Activated CD4-positive, alpha-beta T cell treated with anti-CD3 and anti-CD28 coated beads, Interleukin-2, Interleukin-6, amounts not matched to agents 100 ng/mL and 50 ng/mL, durations not matched to agents 16 hours and 8 hours (primary cell): Measurements from ENCODE around the gene TGFB1I1.
"Not testable (repeated sequence)": the region's sequence is repeated elsewhere in the genome, so short reads cannot be mapped to it uniquely, and the experiment has no call there.

Experiments used
- DNase-seq: peaks from one replicate; pipeline ENCODE4 v3.0.0-alpha.2; 2020

Gene TGFB1I1

DNA sequence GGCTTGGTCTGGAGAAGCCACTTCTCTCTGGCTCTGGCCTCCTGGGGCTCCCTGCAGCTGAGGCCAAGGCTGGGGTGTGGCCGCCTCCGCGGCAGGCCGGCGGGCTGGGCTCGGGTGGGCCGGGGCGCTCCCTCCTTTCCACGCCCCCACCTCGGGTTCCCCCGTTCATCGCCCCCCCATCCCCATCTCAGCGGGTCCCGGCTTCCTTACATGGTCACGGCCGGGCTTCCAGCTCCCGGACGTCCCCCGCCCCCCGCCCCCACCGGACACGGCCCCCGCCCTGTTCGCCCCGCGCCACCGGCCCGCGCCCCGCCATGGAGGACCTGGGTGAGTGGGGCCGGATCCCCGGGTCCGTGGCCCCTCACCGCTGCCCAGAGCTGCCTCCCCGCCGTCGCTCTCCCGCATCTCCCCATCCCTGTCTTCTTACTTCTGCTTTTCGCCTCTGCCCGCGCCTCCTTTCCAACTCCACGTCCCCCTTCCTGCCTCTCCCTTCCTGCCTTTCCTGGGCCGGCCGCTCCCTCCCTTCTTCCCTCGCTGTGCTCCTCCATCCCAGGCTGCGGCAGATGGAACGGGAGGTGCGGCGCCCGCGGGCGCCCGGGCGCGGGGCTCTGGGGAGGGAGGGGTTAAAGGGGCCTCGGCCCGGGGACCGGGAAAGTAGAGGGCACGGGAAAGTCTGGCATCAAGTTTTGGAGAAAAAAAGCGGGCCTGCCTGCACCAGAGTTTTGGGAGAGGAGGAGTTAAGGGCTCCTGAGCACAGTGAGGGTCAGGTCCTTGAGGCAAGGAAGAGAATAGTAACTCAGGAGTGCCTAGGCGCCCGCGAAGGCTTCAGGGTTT lies at the start of gene TGFB1I1:
TGFB1I1 (plus strand) TSS at position 278 of the 834 bp plus-strand sequence; CDS start at position 315, 37 bp downstream.
- DNase-seq = no peak

DNA sequence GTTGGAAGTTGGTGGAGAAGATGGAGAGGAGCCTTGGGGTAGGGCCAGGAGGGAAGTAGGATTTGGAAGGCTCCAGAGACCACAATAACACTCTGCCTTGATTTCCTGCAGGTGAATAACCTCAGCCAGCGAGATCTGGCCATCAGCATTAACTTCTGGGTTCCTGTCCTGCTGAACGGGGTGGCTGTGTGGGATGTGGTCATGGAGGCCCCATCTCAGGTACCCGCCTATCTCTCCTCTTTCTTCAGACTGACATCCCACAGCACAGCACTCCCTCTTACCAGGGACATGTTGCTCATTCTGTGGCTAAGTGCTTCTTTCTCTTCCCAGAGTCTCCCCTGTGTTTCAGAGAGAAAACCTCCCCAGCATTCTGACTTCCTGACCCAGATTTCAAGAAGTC lies 48.7 kb upstream of the TGFB1I1 start:
- no peak for DNase-seq

DNA sequence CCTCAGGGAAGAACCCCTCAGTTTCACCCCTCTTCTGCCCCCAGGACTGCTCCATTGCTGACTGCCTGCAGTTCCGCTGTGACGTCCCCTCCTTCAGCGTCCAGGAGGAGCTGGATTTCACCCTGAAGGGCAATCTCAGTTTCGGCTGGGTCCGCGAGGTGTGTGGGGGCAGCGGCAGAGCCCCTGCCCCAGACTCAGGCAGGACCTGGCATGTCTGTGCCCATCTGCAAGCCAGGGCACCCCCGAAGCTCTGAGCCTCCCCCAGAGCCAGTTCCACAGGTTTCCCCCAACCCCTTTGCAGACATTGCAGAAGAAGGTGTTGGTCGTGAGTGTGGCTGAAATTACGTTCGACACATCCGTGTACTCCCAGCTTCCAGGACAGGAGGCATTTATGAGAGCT lies 48.2 kb upstream of the TGFB1I1 start:
- DNase-seq = no peak

DNA sequence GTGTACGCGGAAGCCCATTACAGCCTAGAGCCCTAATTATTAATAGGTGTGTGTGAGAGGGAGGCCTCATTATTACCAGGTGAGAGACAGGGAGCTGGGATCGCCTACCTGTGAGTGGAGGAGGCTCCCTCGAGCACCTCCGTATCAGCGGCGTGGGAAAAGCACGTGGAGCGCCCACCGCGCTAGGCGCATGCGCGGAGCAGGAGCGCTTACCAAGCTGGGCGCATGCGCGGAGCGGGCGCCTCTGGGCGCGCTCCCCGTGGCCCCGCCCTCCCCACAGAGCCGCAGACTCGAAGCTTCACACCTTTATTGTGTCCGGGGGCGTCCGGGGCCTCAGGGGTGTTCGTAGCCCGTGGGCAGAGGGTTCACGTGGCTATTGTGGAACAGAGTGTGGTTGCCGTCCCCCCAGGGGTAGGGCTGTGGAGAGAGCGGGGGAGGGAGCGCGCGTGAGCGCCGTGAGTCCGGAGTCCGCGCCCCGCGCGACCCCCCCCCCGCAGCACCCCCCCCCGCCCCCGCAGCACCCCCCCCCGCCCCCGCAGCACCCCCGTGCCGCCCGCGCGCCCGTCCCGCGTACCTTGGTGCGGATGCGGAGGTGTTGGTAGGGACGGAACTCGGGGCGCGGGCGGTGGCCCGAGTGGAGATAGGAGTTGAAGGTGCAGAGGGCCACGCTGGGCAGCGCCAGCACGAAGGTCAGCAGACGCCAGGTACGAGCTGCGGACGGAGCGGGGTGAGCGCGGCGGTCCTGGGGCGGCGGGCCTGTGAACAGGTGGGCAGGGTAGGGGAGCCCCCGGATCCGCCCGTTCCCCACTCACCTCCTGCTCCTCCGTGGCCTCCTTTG lies 44.3 kb upstream of the TGFB1I1 start:
- DNase-seq = peak; percentile 42

DNA sequence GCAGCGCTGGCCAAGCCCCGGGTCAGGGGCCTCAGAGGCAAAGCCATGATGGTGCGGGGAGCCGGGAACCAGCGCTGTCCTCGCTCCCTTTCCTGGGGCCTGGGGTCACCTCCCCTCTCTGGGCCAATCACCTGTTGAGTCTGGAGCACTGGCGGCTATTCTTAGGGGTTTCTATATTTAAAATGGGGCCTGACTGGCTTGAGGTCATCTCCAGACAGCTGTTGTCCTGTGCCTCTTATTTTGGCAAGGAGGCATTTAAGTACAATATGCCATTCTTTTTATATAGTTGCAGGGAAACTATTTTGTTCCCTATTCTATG lies 43.7 kb upstream of the TGFB1I1 start, which contains the start of gene COX6A2:
COX6A2 (minus strand) TSS at position 82 of the 319 bp plus-strand sequence; CDS start at position 47, 35 bp downstream.
- DNase-seq = no peak

DNA sequence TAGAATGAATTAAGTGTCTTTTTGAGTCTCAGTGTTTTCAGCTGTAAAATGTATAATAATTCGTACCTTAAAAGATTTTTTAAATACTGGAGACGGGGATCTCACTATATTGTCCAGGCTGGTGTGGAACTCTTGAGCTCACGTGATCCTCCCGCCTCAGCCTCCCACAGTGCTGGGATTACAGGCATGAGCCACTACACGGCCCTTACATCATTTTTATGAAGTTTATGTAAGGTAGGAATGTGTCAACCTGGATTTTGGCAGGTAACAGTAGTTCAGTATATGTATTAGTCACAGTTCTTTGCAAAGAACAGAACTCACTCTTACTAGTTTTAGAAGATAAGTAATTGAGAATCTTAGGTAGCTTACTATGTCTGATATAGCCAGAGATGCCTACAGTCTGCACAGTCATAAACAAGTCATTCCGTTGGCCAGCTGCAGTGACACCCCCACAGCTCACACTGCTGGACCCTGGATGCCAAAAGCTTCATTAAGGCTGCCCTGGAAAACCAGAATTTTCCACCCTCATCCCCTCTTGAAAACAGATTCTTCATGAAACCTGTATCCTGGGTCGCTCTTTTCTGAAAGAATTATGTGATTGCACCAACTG lies 43.2 kb upstream of the TGFB1I1 start:
- DNase-seq = no peak

DNA sequence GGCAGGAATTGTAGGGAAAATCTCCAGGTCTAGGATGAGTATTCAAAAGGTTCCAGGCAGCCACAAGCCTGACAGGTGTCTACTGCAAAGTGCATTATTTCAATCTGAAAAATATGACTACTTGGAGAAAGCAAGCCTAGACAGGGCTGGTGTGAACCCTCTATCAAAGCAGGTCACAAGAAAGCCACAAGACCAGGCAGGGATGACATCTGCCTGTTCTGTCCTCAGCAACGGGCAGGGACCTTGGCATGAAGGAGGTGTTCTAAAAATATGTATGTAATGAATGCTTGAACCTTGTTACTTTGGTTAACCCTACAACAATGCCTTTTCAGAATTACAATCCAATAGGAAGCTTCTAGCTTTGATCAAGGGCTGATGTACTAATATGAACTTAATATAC lies 42.6 kb upstream of the TGFB1I1 start:
- no peak for DNase-seq

DNA sequence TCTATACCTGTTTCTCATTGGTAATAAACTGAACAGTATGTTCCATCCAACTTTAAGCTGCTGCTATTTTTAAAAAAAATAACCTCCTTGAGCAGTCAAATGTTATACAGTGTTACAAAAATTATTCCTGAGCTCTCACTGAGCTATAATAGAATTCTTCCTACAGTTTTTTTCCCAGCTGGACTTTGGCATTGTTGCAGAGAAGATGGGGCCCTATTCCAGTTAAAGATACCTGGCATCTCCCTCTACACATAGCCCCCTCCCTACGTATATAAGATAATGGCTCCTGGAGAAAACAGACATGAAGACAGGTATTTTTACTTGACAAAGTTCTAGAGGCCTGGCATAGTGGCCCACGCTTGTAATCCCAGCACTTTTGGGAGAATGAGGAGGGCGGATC lies 42.2 kb upstream of the TGFB1I1 start:
- no peak for DNase-seq

DNA sequence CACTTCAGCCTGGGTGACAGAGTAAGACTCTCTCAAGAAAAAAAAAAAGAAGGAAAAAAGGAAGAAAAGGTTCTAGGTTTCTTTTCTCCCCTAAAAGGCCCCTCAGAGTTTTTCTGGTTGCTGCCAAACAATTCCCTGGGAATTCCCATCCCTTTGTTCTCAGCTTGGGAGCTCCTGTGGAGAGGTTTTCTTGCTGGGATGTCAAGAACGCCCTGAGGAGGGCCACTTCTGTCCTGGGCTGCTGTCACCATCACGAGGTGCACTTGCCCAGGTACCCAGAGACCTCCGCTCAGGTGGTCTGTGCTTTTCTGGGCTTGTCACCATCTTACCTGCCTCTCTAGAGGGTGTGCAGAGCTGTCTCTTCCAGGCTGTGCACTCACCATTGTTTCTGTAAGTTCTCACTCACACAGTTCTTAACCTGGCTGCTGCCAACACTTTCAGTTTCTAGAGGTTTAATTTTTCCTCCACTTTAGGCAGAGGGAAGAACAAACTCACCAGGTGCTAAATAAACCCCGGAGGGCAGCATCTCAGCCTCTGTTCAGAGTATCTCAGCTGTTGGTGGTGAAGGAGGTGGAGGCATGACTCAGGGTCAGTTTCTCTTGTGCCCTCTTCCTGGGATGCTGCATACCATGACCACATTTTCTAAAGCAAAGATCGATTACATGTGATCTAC lies 41.4 kb upstream of the TGFB1I1 start:
- no peak for DNase-seq

DNA sequence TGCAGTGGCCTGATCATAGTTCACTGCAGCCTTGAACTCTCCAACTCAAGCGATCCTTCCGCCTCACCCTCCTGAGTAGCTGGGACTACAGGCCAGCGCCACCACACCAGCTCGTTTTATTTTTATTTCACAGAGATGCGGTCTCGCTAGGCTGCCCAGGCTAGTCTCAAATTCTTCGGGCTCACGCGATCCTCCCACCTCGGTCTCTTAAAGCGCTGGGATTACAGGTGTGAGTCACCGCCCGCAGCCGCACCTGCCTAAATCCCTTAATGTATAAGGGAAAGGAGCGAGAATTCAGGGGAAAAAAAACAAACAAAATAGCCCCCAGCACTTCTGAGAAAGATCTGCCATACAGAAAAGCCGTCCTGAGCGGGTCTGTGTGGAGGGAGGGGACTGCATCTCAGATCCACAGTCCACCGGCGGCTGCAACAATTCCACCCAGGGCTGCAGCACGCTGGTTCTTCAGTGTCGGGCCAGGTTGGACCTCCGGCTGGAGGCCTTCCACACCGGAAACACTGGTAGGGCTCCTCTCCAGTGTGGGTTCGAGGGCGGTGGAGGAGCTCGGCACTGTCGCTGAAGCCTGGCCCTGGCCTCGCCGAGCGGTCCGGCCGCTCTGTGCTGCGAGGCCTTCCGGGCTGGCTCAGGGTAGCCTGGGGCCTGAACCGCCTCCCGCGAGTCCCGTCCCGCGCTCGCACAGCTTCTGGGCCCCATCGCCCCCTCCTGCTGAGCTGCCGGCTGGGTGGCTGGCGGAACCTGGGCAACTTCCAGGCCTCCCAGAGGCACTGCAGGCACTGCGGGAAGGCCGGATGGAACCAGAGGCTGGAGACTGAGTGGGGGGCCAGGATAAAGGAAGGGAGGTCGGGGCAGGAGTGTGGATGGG lies 36.4 kb upstream of the TGFB1I1 start:
- no peak for DNase-seq

DNA sequence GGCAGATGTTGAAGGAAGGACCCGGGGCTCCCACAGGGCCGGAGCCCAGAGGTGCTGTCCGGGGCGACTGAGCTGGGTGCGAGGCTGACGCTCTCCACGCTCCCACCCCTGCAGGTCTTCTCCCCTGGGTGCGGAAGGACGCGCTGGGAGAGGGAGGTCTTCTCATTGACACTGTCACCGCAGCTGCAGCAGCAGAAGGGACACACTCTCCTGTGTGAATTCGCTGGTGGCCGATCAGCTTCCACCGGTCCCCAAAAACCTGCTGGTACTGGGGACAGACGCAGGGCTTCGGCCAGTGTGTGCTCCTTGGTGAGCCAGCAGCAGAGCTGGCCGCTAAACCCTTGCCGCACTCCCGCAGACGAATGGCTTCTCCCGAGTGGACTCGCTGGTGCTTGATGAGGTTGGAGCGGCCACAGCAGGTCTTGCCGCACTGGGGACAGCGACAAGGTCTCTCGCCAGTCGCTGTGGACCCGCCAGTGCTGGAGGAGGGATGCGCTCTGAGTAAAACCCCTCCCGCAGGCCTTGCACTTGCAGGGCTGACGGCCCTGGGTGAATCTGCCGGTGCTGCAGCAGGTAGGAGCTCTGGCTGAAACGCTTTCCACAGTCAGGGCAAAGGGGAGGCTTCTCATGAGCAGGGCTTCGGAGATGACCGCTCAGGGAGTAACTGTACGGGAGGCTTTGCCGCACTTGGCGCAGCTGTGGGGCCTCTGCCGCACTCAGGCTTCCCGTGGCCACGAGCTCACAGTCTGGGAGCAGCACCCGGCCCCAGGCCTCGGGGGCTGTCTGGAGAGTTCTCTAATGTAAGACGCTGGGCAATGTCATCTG lies 35.5 kb upstream of the TGFB1I1 start:
- DNase-seq = no peak

DNA sequence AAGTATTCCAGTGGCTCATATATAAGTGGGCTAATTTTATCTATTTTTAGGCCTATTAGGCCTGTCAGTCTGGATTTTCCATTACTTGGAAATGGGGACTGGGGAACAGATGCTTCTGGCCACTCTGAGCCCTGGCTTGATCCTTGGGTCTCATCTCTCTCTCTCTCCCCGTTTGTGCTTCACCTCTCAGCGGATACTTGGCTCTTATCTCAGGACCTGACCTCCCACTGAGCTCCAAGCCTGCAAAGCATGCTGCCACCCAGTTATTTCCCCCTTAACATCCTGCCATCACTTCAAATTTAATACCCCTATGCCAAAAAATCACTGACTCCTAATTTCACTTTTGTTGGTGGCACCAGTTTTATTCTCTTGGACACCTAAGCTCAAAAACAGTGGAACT lies 33.5 kb upstream of the TGFB1I1 start:
- no peak for DNase-seq

DNA sequence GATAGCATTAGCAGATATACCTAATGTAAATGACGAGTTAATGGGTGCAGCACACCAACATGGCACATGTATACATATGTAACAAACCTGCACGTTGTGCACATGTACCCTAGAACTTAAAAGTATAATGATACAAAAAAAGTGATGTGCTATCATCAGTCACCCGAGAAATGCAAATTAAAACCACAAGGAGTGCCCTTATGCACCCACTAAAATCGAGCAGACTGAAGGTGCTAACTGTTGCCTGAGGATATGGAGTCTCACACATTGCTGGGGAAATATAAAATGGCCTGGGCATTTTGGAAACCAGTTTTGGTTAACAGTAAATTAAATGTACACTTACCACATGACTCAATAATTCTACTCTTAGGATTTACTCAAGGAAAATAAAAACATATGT lies 32.9 kb upstream of the TGFB1I1 start:
- DNase-seq = not testable (repeated sequence)

DNA sequence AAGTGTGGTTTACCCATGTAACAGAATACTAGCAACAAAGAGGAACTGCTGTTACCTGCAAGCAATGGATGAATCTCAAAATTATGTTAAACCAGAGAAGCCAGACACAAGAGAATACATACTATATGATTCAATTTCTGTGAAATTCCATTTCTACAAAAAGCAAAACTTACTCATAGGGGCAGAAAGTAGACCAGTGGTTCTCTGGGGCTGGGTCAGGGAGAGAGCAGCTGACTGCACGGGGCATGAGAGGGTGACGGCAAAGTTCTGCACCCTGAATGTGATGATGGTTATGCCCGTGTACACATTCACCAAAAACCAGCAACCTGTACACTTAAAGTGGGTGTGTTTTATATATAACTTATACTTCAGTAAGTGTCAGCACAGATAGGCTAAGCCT lies 32.4 kb upstream of the TGFB1I1 start:
- DNase-seq = no peak

DNA sequence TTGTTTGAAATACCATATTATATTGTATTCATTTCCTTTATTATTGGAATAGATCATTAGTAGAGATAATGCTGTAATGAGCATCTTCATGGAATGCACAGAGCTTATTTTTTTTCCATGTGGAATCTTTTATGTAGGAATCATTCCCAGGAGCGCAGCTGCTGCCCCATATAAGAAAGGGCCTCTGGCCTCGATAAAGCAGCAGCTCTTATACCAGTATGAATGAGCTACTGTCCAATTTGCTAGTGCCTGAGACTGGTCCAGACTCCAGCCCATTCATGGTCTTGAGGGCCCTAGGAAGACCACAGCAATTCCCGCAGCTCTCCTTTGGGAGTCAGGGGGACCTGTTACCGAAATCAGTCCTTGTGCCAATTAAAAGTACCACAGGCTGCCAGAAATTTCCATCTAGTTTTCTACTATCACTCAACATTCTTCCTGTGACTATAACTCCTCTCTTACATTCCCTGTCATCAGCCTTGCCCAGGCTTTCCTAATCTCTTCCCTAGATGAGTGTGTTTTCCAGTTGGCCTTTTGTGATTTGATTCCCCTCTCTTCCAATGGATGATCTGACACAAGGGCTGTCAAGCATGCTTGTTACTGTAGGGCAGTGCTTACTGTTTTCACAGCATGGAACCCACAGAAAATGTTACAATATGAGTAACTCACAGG lies 31.3 kb upstream of the TGFB1I1 start:
- DNase-seq = no peak

DNA sequence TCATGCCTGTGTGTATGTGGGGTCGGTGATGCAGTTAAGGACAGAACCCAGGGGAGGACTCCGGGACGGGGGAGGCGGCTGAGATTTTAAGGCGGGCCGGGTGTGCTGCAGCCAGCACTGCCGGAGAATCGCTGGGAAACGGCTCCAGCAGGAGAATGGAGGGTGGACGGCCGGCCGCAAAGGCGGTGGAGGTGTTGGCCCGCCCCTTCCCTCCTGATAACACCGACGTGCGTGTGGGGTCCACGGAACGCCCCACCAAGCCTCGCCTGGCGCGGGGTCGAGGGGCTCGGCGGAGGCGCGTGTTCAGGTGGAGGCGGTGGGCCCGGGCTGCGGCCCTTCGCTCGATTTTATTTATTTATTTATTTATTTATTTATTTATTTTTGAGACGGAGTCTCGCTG lies 30.0 kb upstream of the TGFB1I1 start:
- no peak for DNase-seq

DNA sequence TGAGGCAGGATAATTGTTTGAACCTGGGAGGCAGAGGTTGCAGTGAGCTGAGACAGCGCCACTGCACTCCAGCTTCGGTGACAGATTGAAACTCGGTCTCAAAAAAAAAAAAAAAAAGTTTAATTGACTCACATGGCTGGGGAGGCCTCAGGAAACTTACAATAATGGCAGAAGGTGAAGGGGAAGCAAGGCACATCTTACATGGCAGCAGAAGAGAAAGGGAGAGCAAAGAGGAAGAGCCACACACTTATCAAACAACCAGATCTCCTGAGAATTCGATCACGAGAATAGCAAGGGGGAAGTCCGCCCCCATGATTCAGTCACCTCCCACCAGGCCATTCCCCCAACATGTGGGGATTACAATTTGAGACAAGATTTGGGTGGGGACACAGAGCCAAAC lies 26.0 kb upstream of the TGFB1I1 start:
- not testable (repeated sequence) for DNase-seq

DNA sequence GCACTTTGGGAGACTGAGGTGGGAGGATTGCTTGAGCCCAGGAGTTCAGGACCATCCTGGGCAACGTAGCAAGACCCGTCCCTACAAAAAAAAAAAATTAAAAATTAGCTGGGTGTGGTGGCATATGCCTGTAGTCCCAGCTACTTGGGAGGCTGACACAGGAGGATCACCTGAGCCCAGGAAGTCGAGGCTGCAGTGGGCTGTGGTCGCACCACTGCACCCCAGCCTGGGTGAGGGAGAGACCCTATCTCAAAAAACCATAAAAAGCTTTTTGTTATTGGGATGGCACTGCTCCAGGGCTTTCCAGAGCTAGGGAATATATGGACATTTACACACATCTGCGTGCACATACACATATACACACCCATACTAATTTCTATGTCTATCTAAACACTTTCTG lies 20.8 kb upstream of the TGFB1I1 start:
- DNase-seq = no peak

DNA sequence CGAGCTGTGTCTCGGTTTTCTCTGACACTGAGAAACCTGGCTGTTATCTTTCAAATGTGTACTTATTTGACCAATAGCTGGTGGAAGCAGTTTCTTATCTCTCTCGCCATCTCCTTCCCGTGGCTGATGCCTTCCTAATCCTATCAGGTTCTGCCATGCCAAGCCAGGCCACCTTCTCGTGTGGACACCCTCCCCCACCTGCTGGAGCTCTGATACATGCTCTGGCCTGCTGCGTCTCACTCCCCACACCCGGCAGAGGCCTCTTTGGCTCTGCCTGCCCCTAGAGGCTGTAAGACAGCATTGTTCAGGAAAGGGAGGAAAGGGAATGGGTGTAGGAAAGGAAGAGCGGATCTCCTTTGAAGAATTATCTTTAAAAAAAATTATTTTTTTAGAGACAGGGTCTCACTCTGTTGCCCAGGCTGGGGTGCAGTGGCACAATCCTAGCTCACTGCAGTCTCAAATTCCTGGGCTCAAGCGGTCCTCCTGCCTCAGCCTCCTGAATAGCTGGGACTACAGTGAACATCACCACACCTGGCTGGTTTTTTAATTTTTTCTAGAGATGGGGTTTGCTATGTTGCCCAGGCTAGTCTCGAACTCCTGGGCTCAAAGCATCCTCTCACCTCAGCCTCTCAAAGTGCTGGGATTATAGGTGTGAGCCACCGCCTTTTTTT lies 20.1 kb upstream of the TGFB1I1 start:
- DNase-seq = peak; percentile 42

DNA sequence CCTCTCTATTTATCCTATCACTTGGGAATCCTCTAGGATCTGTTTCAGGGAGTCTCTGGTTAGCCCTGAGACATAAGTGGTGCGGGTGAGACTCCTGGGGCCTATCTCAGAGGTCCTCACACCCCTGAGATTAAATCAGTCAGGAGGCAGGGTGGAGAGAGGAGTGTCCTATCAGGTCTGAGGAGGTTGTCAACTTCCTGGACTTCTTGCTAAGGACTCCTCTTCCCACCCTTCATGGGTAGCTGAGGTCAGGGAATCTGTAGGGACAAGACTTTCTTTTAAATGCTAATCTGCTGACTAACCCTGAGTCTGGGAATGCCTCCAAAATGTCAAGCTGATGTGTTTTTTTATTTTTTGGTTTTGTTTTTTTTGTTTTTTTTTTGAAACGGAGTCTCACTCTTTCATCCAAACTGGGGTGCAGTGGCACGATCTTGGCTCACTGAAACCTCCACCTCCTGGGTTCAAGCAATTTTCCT lies 19.3 kb upstream of the TGFB1I1 start:
- no peak for DNase-seq
